Measurements from ENCODE around the gene COX6A2. TPM values are rescaled to one million over a fixed set of nuclear protein-coding genes. Genes with fewer than 3 reads are reported as not detected.

COX6A2 gene
- total and polyA plus RNA-seq, 2 experiments from 2014 or later = 6.0 TPM; not detected in 1

DNA sequence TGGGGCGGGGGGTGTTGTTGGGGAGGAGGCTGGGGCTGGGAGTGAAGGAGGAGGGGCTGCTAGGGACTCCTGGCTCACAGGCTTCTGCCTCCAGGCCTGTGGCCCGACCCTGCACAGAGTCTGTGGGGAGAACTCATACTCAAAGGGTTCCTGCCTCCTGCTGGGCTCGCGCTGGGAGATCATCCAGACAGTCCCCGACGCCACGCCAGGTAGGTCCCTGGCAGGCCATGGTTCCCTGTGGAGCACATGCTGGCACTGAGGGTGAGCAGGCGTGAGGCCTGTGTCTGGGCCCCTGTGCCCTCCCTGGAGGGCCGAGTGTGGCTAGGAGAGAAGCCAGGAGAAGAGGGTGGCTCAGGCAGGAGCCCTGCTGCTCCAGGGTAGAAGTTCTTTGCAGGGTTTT is 30.5 kb downstream of the COX6A2 start (continued):
- no peak for TF ChIP-seq EZH2 (IDR thresholded peaks at IDR 0.05; ENCODE audit: low read depth, unreplicated experiment)

- Histone ChIP-seq H3F3A (replicated peaks; ENCODE audit: low read depth) (no peaks in the 10 kb centered on the region), H3K79me2 (replicated peaks; ENCODE audit: insufficient read depth) (no peaks in the 10 kb centered on the region), H2AFZ (no peak overlapping the region), H3K4me3 (no peak overlapping the region), H4K20me1 (replicated peaks; ENCODE audit: insufficient read depth) (no peaks in the 10 kb centered on the region), H3K36me3 (ENCODE audit: insufficient read depth) (no peaks in the 10 kb centered on the region), H3K4me2 (no peak overlapping the region), H3K4me1 (ENCODE audit: insufficient read depth) (no peaks in the 10 kb centered on the region), H3K9me2 (ENCODE audit: insufficient read depth) (no peaks in the 10 kb centered on the region), H3K27ac (ENCODE audit: low read depth) (no peak overlapping the region), H3K27me3 (ENCODE audit: insufficient read depth) (no peaks in the 10 kb centered on the region)
- Mint-ChIP-seq H3K27ac (no peak overlapping the region), H3K9me3 (peaks cover 12% of the 10 kb centered on the region; the same call in 1 of the 3 replicates), H3K36me3 (ENCODE audit: low read depth) (no peaks in the 10 kb centered on the region), H3K27me3 (ENCODE audit: insufficient read depth, low read depth, poor library complexity) (peaks cover 2% of the 10 kb centered on the region), H3K4me1 (peaks cover 7% of the 10 kb centered on the region; the same call in 2 of the 3 replicates), H3K4me3 (no peak overlapping the region)
- TF ChIP-seq NANOG (IDR thresholded peaks at IDR 0.05; ENCODE audit: borderline replicate concordance) (no peak), JUNB (IDR thresholded peaks at IDR 0.05; ENCODE audit: unreplicated experiment) (no peak), ETS1 (IDR thresholded peaks at IDR 0.05) (no peak)
- ATAC-seq (no peak), DNase-seq (ENCODE audit: low spot score) (no peak)
Measured at GRCh38 chr16:31397096-31397660, 31.0 kb downstream of the COX6A2 start.

DNA sequence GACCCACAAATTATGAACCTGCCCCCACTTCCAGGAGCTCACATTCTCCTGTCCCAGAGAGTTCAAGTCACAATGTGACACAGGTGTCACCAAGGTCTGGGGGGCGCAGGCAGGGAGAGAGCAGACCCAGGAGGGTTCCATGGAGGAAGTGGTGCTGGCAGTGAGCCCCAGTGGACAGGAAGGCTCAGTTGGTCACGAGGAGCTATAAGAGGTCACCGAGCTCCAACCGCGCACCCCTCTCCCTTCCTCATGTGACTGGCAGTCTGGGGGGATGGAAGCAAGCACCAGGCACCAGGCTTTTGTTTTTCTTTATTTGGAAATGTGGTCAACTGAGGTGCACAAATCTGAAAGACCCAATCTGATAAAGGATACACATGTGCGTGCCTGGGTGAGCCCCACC is 32.5 kb downstream of the COX6A2 start:
- H3K27me3 ChIP-seq (ENCODE audit: insufficient read depth) = no peaks in the 10 kb centered on the region
- ATAC-seq = no peak
- TF ChIP-seq, protein P1, sequence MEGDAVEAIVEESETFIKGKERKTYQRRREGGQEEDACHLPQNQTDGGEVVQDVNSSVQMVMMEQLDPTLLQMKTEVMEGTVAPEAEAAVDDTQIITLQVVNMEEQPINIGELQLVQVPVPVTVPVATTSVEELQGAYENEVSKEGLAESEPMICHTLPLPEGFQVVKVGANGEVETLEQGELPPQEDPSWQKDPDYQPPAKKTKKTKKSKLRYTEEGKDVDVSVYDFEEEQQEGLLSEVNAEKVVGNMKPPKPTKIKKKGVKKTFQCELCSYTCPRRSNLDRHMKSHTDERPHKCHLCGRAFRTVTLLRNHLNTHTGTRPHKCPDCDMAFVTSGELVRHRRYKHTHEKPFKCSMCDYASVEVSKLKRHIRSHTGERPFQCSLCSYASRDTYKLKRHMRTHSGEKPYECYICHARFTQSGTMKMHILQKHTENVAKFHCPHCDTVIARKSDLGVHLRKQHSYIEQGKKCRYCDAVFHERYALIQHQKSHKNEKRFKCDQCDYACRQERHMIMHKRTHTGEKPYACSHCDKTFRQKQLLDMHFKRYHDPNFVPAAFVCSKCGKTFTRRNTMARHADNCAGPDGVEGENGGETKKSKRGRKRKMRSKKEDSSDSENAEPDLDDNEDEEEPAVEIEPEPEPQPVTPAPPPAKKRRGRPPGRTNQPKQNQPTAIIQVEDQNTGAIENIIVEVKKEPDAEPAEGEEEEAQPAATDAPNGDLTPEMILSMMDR (conservative IDR thresholded peaks at IDR 0.05; ENCODE audit: low read depth in 2 of 2) = no peak
- TF ChIP-seq REST (IDR thresholded peaks at IDR 0.05; ENCODE audit: unreplicated experiment) = no peak
- TF ChIP-seq STAT1 (IDR thresholded peaks at IDR 0.05; ENCODE audit: unreplicated experiment) = no peak
- TF ChIP-seq NANOG (IDR thresholded peaks at IDR 0.05; ENCODE audit: borderline replicate concordance) = no peak
- TF ChIP-seq POLR2AphosphoS5 (IDR thresholded peaks at IDR 0.05; ENCODE audit: low read depth) = no peak

More for the DNA sequence above, 32.5 kb downstream of the COX6A2 start:
- peaks cover 12% of the 10 kb centered on the region; the same call in 1 of the 3 replicates for H3K9me3 Mint-ChIP-seq
- Histone ChIP-seq H2AFZ (no peak overlapping the region), H3K9me2 (ENCODE audit: insufficient read depth) (no peaks in the 10 kb centered on the region), H3K4me2 (no peak overlapping the region), H3K79me2 (replicated peaks; ENCODE audit: insufficient read depth) (no peaks in the 10 kb centered on the region), H4K20me1 (replicated peaks; ENCODE audit: insufficient read depth) (no peaks in the 10 kb centered on the region), H3K27ac (ENCODE audit: low read depth) (no peak overlapping the region), H3F3A (replicated peaks; ENCODE audit: low read depth) (no peaks in the 10 kb centered on the region), H3K4me1 (ENCODE audit: insufficient read depth) (no peaks in the 10 kb centered on the region), H3K36me3 (ENCODE audit: insufficient read depth) (no peaks in the 10 kb centered on the region), H3K4me3 (no peak overlapping the region)
- no peak overlapping the region for H3K4me3 Mint-ChIP-seq
- no peak for DNase-seq (ENCODE audit: low spot score)
- peaks cover 7% of the 10 kb centered on the region; the same call in 2 of the 3 replicates for H3K4me1 Mint-ChIP-seq
- peaks cover 2% of the 10 kb centered on the region for H3K27me3 Mint-ChIP-seq (ENCODE audit: insufficient read depth, low read depth, poor library complexity)
- no peaks in the 10 kb centered on the region for H3K36me3 Mint-ChIP-seq (ENCODE audit: low read depth)
- no peak overlapping the region for H3K27ac Mint-ChIP-seq

All from GM23338 (cell line).